ENCODE data around the gene GPR35. TPM values are rescaled to one million over a fixed set of nuclear protein-coding genes. Genes with fewer than 3 reads are reported as not detected.

Gene GPR35
- total RNA-seq, 3 donors from 2014 or later = 47.1 to 132 (median 76.8) TPM

DNA sequence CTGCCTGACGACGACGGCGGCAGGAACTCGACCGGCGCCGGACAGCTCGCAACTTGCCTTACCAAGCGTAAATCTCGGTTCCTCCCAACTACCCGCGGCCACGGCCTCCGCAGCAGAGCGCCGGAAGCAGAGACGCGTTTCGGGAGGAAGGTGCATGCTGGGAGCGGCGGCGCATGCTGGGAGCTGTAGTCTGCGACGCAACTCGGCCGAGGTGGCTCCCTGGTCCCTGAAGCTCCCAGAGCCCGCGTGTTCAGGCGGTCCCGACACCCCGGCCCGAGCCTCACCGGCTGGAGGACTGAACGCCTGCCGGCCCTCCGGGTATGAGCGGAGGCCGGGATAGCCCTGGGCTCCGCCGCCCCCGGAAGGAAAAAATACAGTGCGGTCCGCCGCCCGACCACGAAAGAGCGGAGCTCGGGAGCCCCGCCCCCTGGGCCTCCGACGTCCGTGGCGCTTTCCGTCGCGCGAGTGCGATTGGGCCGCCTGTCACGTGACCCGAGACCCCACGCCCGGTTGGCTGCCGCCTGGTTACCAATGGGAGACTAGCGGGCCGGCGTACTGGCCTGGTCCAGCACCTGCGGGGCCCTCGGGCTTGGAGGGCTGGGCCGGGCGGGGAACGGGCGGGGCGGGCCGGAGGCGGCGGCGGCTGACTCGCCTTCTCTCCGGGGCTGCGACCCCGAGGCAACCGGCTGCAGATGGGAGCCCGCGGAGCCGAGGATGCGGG lies 38.9 kb upstream of the GPR35 start, which contains the start of gene CAPN10:
CAPN10 (plus strand) TSS at position 537 of the 721 bp plus-strand sequence; CDS start at position 715, 178 bp downstream.
- Histone ChIP-seq H3K4me3 (peak within 1 kb of the TSS; percentile 86), H3K4me1 (ENCODE audit: low read depth) (peaks cover 26% of the 10 kb centered on the region), H3K9me3 (no peaks in the 10 kb centered on the region), H3K36me3 (ENCODE audit: low read depth) (no peaks in the 10 kb centered on the region)
- TF ChIP-seq, protein P1, sequence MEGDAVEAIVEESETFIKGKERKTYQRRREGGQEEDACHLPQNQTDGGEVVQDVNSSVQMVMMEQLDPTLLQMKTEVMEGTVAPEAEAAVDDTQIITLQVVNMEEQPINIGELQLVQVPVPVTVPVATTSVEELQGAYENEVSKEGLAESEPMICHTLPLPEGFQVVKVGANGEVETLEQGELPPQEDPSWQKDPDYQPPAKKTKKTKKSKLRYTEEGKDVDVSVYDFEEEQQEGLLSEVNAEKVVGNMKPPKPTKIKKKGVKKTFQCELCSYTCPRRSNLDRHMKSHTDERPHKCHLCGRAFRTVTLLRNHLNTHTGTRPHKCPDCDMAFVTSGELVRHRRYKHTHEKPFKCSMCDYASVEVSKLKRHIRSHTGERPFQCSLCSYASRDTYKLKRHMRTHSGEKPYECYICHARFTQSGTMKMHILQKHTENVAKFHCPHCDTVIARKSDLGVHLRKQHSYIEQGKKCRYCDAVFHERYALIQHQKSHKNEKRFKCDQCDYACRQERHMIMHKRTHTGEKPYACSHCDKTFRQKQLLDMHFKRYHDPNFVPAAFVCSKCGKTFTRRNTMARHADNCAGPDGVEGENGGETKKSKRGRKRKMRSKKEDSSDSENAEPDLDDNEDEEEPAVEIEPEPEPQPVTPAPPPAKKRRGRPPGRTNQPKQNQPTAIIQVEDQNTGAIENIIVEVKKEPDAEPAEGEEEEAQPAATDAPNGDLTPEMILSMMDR (IDR thresholded peaks at IDR 0.05) = no peak
- peak; percentile 98 to 99 (median 98) for DNase-seq
- intact Hi-C loops (cut with DNase I, micrococcal nuclease) = no loop called here
- peak; percentile 95 for ATAC-seq

DNA sequence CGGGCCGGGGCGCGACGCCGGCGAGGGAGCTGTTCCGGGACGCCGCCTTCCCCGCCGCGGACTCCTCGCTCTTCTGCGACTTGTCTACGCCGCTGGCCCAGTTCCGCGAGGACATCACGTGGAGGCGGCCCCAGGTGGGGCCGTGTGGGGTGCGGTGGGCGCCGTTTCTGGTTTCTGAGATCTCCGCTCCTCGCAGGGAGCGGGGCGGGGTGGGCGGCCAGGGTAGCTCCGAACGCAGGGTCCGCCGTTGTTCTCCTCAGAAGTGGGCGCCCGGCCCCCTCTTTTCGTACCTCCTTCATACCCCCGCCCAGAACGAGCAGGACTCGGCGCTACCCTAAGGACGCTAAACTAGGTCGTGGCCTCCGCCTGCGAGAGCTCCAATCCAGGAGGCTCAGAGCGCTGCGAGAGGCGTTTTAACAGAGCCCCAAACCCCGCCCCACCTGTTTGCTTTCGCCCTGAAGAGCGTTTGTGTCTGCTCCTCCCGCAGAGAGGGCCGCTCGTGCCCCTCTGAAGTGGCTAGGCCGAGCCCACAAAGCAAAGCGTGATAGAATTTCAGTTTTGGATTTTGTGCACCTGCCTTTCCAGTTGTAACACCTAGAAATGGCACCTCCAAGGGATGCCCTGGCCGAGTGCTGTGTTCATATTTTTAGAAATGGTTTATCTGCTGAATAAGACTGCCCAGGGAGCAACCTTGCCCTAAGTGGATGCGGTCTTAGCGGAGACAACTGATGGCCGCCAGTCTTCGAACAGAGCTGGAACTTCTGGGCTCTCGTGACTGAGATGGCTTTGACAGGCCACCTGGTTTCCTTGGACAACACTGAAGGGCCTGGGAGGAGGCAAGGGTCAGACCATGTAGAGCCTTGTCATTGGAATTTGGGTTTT lies 38.1 kb upstream of the GPR35 start:
- peak overlapping the region; percentile 86 for H3K4me3 ChIP-seq
- ATAC-seq = peak; percentile 49
- intact Hi-C loops (cut with DNase I, micrococcal nuclease) = no loop called here
- TF ChIP-seq, protein P1 (IDR thresholded peaks at IDR 0.05) = no peak
- H3K4me1 ChIP-seq (ENCODE audit: low read depth) = peaks cover 26% of the 10 kb centered on the region
- DNase-seq = peak; percentile 62 to 74 (median 72)
- H3K36me3 ChIP-seq (ENCODE audit: low read depth) = no peaks in the 10 kb centered on the region
- no peaks in the 10 kb centered on the region for H3K9me3 ChIP-seq

DNA sequence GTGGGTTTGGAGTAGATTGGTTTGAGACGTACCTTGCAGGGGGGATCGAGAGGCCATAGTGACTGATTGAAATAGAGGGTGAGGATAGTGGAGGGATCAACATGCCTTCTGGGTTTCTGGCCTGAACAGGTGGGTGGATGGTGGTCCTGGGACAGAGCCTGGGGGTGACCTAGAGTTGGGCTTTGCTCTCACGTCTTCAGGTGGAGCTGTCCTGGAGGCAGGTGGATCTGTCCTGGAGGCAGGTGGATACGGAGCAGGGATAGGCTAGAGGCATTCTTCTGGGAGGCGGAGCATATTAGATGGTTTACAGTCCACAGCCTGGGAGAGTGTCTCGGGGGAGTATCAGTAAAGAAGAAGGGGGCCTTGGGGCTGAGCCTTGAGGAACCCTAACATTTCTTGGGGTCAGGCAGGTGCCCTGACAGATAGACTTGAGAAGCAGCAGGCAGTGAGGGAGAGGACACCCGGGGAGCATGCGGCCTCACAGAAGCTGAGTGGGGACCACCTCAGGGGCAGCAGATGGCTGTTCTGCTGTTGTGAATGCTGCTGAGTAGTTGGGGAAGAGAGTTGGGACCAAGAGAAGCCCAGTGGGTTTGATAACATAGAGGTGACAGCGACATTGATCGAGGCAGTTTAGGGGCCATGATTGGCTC lies 37.1 kb upstream of the GPR35 start:
- TF ChIP-seq, protein P1 (IDR thresholded peaks at IDR 0.05) = no peak
- peak in 2 of 3 donors; percentile 10 to 20 for DNase-seq
- Histone ChIP-seq H3K4me3 (no peak overlapping the region), H3K4me1 (ENCODE audit: low read depth) (peaks cover 26% of the 10 kb centered on the region), H3K9me3 (no peaks in the 10 kb centered on the region), H3K36me3 (ENCODE audit: low read depth) (no peaks in the 10 kb centered on the region)
- intact Hi-C loops (cut with DNase I, micrococcal nuclease) = no loop called here
- ATAC-seq = no peak

DNA sequence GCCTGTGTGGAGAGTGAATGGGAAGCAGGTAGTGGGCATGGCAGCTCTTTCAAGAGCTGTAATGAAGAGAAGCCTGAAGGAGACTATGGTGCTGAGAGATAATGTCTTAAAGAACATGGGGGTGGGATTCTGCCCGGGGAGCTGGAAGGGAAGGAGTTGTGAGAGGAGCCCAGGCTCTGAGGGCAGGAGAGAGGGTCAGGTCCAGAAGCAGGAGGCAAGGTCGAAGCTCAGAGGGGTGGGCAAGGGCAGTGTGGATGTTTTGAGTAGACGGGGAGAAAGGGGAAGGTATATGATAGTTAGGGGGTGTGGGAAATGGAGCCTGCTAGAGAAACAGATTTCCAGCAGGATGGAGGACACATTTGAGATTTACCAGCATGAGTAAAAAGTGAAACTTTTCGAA lies 36.6 kb upstream of the GPR35 start:
- Histone ChIP-seq H3K4me1 (ENCODE audit: low read depth) (peaks cover 26% of the 10 kb centered on the region), H3K4me3 (no peak overlapping the region), H3K9me3 (no peaks in the 10 kb centered on the region), H3K36me3 (ENCODE audit: low read depth) (no peaks in the 10 kb centered on the region)
- intact Hi-C loops (cut with DNase I, micrococcal nuclease) = no loop called here
- DNase-seq (peak in 2 of 3 donors; percentile 5 to 14), ATAC-seq (no peak)
- TF ChIP-seq, protein P1 (IDR thresholded peaks at IDR 0.05) = no peak

DNA sequence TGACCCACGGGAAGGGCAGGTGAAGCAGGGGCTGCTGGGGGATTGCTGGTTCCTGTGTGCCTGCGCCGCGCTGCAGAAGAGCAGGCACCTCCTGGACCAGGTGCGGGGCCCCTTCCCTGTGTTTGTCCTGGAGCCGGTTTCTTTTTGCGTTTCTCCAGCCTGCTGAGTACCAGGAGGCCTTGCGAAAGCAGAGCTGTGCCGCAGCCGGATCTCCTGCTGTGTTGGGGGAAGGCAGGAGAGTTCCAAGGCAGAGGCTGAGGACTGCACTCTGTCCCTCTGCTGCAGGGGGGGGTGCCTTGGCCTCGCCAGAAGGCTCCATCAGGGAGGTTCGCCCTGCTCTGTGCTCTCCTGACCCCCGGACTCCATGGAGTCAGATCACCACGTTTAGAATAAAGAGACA lies 35.9 kb upstream of the GPR35 start:
- H3K9me3 ChIP-seq = no peaks in the 10 kb centered on the region
- no peaks in the 10 kb centered on the region for H3K36me3 ChIP-seq (ENCODE audit: low read depth)
- TF ChIP-seq, protein P1 (IDR thresholded peaks at IDR 0.05) = no peak
- peak in 2 of 3 donors; percentile 17 to 31 for DNase-seq
- peaks cover 25% of the 10 kb centered on the region for H3K4me1 ChIP-seq (ENCODE audit: low read depth)
- intact Hi-C loops (cut with DNase I, micrococcal nuclease) = no loop called here
- ATAC-seq = no peak
- no peak overlapping the region for H3K4me3 ChIP-seq

Measured in mucosa of descending colon (tissue), 3 donors.